H54 (cell line): ENCODE results near the gene MATN1.
"Not testable (repeated sequence)": the region's sequence is repeated elsewhere in the genome, so short reads cannot be mapped to it uniquely, and the experiment has no call there.

ENCODE experiments used
- DNase-seq: peaks from one replicate; pipeline ENCODE4 v3.0.0; 2011; ENCODE audit warnings: low spot score, mixed read lengths; ENCODE audit not compliant: insufficient read length
- FAIRE-seq: peaks from 3 replicates; lab custom pipeline; 2011; peaks lifted over from hg19 to GRCh38; lab: Jason Lieb, UNC
- POLR2A ChIP-seq: IDR thresholded peaks from 2 replicates; pipeline ENCODE4 v1.6.1; 2011; ENCODE audit warnings: low read depth, mild to moderate bottlenecking, low read length

Gene MATN1

DNA sequence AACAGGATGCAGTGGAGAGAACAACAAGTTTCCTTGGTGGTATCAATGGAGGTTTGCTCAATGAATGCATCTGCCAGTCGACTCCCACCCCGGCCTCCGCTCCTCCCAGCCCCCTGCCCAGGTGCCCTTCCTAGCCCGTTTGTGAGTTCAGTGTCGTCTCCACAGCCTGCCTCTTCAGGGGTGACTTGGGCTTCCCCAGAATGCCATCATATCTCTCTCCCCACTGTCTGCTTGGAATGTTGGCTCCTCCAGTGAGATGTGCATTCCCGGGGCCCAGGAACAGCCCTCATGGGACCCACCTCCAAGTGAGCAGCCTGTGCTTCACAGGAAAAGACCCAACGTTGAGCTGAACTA lies 30.5 kb downstream of the MATN1 start:
- FAIRE-seq: no peak
- no peak for TF ChIP-seq POLR2A

DNA sequence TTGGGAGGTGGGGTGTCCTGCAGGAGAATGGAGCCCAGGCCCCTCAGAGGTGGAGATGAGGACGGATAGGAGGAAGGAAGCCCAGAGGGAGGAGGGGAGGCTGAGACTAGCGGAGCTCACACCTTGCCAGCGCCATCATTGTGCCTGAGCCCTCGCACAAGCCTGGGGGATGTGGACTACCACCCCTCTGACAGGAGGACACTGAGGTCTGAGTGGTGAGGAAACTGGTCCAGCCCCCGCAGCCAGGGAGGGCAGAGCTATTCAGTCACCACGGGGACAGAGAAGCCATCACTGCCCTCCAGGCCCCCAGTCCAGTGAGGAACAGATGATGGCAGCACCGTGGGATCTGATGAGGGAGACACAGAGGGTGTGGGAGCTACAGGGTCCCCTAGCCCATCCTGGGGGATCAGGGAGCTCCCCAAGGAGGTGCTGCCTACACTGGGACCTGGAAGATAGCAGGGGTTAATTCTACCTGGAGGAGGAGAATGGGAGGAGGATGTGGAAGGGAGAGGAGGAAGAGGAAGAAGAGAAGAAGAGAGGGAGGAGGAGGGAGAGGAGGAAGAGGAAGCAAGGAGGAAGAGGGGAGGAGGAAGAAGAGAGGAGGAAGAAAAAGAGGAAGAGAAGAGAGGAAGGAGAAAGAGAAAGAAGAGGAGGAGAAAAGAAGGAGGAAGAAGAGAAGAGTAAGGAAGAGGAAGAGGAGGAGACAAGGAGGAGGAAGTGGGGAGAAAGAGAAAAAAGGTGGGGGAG lies 31.0 kb downstream of the MATN1 start:
- no peak for TF ChIP-seq POLR2A
- FAIRE-seq: no peak
- no peak for DNase-seq

More for the DNA sequence above, 30.5 kb downstream of the MATN1 start:
- no peak for DNase-seq

DNA sequence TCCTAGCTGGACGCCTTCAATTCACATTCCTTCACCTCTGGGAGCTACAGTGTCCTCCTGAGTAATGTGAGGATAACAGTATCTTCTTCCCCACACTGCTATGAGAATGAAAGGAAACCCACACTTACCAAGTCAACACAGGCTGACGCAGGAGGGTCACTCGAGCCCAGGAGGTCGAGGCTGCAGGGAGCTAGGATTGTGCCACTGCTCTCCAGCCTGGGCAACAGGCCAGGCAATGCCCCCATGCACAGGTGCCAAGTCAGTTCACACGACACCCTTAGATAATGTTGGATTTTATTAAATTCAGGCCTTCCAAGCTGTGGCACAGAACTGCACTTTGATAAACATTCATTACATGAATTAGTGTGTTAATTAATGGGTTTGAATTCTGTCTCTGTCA lies 31.9 kb downstream of the MATN1 start:
- TF ChIP-seq POLR2A: no peak
- FAIRE-seq: no peak

GRCh38 chr1:30689901-30690645 lies 33.3 kb downstream of the MATN1 start:
- no peak for DNase-seq
- TF ChIP-seq POLR2A: no peak
- no peak for FAIRE-seq

More for the DNA sequence above, 31.9 kb downstream of the MATN1 start:
- no peak for DNase-seq

GRCh38 chr1:30688920-30689794 lies 34.2 kb downstream of the MATN1 start:
- DNase-seq (no peak), FAIRE-seq (no peak)
- no peak for TF ChIP-seq POLR2A

DNA sequence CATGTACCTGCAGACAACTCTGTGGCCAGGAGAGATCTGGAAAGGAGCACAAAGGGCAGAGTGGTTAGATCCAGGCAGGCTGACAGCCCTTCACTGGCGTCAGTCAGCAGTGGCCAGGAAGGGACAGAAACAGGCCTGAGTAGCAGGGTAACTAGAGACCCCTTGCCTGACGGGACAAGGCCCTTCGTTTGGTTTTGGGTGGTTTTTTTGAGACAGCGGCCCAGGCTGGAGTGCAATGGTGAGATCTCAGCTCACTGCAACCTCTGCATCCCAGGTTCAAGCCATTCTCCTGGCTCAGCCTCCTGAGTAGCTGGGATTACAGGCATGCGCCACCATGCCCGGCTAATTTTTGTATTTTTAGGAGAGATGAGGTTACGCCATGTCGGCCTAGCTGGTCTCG lies 34.9 kb downstream of the MATN1 start:
- not testable (repeated sequence) for DNase-seq, FAIRE-seq

DNA sequence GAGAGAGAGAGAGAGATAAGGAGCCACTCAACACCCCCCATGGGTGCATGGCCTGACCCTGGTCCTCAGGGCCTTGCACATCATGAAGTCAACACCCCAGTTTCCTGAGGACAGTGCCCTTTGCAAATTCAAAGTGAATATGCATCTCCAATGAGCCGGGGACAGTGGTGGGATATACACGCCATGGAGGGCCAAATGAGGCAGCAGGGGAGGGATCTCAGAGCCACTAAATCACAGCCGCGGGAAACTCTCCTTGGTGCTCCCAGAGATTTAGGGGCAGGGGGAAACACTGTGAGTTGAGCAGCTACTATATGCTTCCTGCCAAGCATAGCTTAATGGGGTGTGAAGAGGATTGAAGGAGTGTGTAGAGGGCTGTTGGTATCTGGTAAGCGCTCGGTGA lies 35.5 kb downstream of the MATN1 start:
- TF ChIP-seq POLR2A: no peak
- DNase-seq (no peak), FAIRE-seq (no peak)

DNA sequence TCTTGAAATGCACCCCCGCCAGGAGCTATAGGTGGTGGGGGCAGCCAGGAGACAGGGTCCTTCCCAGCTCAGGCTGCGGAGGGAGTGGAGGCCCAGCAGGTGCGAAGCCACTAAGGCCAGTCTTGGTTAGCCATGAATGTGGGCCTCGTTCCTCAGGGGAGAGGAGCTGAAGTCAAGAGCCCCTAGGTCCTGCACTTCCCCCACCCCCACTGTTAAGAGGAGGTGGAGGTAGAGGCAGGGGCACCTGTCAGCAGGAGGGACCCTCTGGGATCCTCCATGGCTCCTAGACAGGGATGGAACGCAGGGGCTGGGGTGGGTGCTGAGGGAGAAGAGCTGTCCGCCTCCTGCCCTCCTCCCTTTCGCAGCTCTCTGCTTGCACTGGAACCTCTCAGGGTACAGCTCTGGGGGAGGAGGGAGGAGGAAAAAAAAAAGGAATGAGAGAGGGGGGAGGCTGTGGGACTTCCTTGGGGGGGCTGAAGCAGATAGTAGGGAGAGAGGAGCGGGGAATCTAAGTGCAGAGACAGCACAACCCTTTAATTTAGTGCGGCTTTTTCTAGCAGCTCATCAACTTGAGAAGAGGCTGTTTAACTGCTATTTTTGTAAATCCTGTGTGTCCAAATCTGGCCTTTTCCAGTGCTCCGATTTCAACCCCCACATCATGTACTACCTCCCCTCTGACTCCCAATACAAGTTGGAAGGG lies 37.0 kb downstream of the MATN1 start:
- no peak for FAIRE-seq
- no peak for TF ChIP-seq POLR2A
- DNase-seq: no peak

DNA sequence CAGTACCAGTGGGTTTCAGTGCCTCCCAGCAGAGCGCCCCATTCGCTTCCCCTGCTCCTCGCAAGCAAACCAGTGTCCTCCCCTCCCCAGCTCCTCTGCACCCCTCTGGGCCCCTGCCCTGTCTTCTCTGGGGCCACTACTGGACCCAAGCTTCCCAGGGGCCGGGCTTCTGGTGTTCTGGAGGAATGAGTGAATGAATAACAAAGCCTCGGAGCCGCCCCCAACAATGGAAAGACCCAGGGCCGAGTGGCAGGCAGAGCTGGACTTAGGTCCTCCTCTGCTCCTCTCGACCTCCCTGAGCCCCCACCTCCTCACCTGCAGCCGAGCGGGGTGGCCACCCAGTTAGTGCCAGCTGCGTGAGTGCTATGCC lies 37.6 kb downstream of the MATN1 start:
- DNase-seq: no peak

GRCh38 chr1:30684881-30685795 lies 38.2 kb downstream of the MATN1 start:
- no peak for TF ChIP-seq POLR2A
- FAIRE-seq (no peak), DNase-seq (no peak)

More for the DNA sequence above, 37.6 kb downstream of the MATN1 start:
- FAIRE-seq: no peak
- no peak for TF ChIP-seq POLR2A

DNA sequence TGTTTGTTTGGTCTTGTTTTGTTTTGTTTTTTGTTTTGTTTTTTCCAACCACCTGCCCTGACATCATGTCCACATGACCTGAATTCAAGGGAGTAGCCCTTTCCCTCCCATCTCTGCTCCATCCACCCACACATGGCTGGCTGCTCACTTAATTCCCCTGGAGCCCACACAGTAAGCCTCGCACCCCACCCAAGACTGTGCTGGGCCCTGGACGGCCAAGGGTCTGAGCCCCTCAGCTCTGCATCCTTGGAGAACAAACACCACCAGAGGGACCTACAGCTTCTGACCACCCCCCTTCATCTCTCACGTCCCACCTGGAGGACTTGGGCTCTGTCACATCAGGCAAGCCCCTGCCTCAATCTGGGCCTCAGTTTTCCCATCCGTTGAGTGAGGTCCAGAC lies 39.1 kb downstream of the MATN1 start:
- FAIRE-seq: no peak
- TF ChIP-seq POLR2A: no peak
- no peak for DNase-seq

DNA sequence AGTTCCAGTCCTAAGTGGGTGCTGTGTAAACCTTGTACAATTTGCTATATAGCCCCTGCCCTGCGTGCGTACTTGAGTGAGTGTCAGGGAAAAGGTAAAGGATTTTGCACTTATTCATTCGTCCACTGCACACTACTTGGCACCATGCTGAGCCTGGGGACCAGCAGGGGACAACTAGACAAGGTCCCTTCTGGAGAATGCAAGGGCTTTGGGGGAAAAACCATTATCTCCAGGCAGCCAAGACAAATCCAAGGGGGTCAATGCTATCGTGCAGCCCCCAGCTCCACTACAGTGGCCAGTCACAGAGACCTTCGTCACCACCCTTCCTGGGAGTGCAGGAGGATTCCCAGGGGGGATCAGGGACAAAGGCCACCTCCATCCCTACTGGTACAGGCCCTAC lies 39.7 kb downstream of the MATN1 start:
- no peak for DNase-seq
- FAIRE-seq: no peak
- no peak for TF ChIP-seq POLR2A
